Liver (tissue), 9 donors: ENCODE results near the gene KAZN. TPM values are rescaled to one million over a fixed set of nuclear protein-coding genes. Genes with fewer than 3 reads are reported as not detected.

Source experiments
- DNase-seq: peaks from one replicate; pipeline ENCODE4 v3.0.0-alpha.2; 2017; ENCODE audit warnings: low spot score
- H3K27ac ChIP-seq, 2 donors: one replicate each; pipeline ENCODE4 v1.7.0; 2013; ENCODE audit warnings: inconsistent platforms in 2 of 2, low read length in 2 of 2, control low read depth in 1 of 2, low read depth in 1 of 2, mild to moderate bottlenecking in 1 of 2
- H3K27me3 ChIP-seq, 4 donors: one replicate each; pipeline versions ENCODE4 v1.6.1 to v1.7.0; 2013; ENCODE audit warnings: low read length in 3 of 4, inconsistent platforms in 1 of 4, mild to moderate bottlenecking in 1 of 4, moderate library complexity in 1 of 4; ENCODE audit not compliant: control insufficient read depth in 4 of 4, insufficient read depth in 4 of 4
- H3K36me3 ChIP-seq, 4 donors: one replicate each; pipeline versions ENCODE4 v1.6.1 to v1.7.0; 2013; ENCODE audit warnings: low read length in 3 of 4, mild to moderate bottlenecking in 3 of 4, low read depth in 1 of 4, moderate library complexity in 1 of 4; ENCODE audit not compliant: control insufficient read depth in 4 of 4, insufficient read depth in 3 of 4
- H3K4me1 ChIP-seq, 4 donors: one replicate each; pipeline versions ENCODE4 v1.6.1 to v1.7.0; 2013; ENCODE audit warnings: low read length in 3 of 4, mild to moderate bottlenecking in 3 of 4, moderate library complexity in 1 of 4; ENCODE audit not compliant: control insufficient read depth in 4 of 4, insufficient read depth in 4 of 4
- H3K4me3 ChIP-seq, 3 donors: one replicate each; pipeline versions ENCODE4 v1.6.1 to v1.7.0; 2013; ENCODE audit warnings: low read length in 3 of 3, control low read depth in 1 of 3, low read depth in 1 of 3, mild to moderate bottlenecking in 1 of 3
- H3K9ac ChIP-seq, 2 donors: one replicate each; pipeline ENCODE4 v1.7.0; 2013; ENCODE audit warnings: low read length in 2 of 2, mild to moderate bottlenecking in 2 of 2, moderate library complexity in 2 of 2, control low read depth in 1 of 2, low read depth in 1 of 2
- H3K9me3 ChIP-seq, 4 donors: one replicate each; pipeline versions ENCODE4 v1.6.1 to v1.7.0; 2013; ENCODE audit warnings: low read length in 3 of 4; ENCODE audit not compliant: control insufficient read depth in 4 of 4
- FOXA1 ChIP-seq: IDR thresholded peaks from 2 replicates; pipeline ENCODE4 v1.6.1; 2016; ENCODE audit warnings: antibody characterized with exemption
- FOXA2 ChIP-seq: IDR thresholded peaks from 2 replicates; pipeline ENCODE4 v1.6.1; 2016; ENCODE audit warnings: antibody characterized with exemption
- GABPA ChIP-seq, 2 donors: IDR thresholded peaks in 1 of 2; conservative IDR thresholded peaks in 1 of 2; 2 replicates each; pipeline ENCODE4 v1.6.1; 2016; ENCODE audit warnings: antibody characterized with exemption in 2 of 2, mild to moderate bottlenecking in 1 of 2, moderate library complexity in 1 of 2
- HNF4A ChIP-seq, 2 donors: conservative IDR thresholded peaks; 2 replicates each; pipeline ENCODE4 v1.6.1; 2016; ENCODE audit warnings: antibody characterized with exemption in 2 of 2, mild to moderate bottlenecking in 2 of 2
- JUND ChIP-seq, 2 donors: IDR thresholded peaks; 2 replicates each; pipeline ENCODE4 v1.6.1; 2016; ENCODE audit warnings: antibody characterized with exemption in 2 of 2
- NR2F2 ChIP-seq: IDR thresholded peaks from 2 replicates; pipeline ENCODE4 v1.6.1; 2016; ENCODE audit warnings: antibody characterized with exemption
- RAD21 ChIP-seq, 2 donors: IDR thresholded peaks; 2 replicates each; pipeline ENCODE4 v1.6.1; 2016; ENCODE audit warnings: antibody characterized with exemption in 2 of 2, mild to moderate bottlenecking in 2 of 2
- RXRA ChIP-seq, 2 donors: IDR thresholded peaks; 2 replicates each; pipeline ENCODE4 v1.6.1; 2017 to 2018; ENCODE audit warnings: antibody characterized with exemption in 2 of 2, mild to moderate bottlenecking in 1 of 2
- SP1 ChIP-seq: IDR thresholded peaks from 2 replicates; pipeline ENCODE4 v1.6.1; 2018; ENCODE audit warnings: antibody characterized with exemption, mild to moderate bottlenecking
- YY1 ChIP-seq: IDR thresholded peaks from 2 replicates; pipeline ENCODE4 v1.6.1; 2016; ENCODE audit warnings: antibody characterized with exemption, mild to moderate bottlenecking
- WGBS: extraction: QIAGEN DNeasy Blood & Tissue Kit; methylation state at CpG from one replicate; pipeline ENCODE4 v1.1.7; 2013; 5-methylcytosine and 5-hydroxymethylcytosine counted together
- polyA plus RNA-seq, 2 donors: library from polyadenylated mRNA; stranded (reverse) in 1 of 2; unstranded in 1 of 2; fragments of 200-250 nt in 1 of 2; fragments of >200 nt in 1 of 2; fragmentation: Nextera tagmentation in 1 of 2; extraction: Ambion mirVana in 1 of 2; gene quantifications; one replicate each; pipeline versions ENCODE4 v1.2.1 to v1.2.3, GENCODE V29; 2013 to 2015
- total RNA-seq, 2 donors: library from RNA; depleted of rRNA; stranded (reverse); fragments of >200 nt; gene quantifications; one replicate each; pipeline ENCODE4 v1.2.3, GENCODE V29; 2014
- TF ChIP-seq, protein P1 (sequence below): fragments of 150-350 bp; IDR thresholded peaks from 2 replicates; pipeline ENCODE4 v1.5.1; 2017; ENCODE audit warnings: improper control_type of control experiment, low read depth, low read length; ENCODE audit not compliant: missing input control
- TF ChIP-seq, protein P2 (sequence below): IDR thresholded peaks from 2 replicates; pipeline ENCODE4 v1.6.1; 2016; ENCODE audit warnings: antibody characterized with exemption
- donor health status: healthy.
- donor health status: healthy.
- donor health status: healthy.
- donor health status: healthy.
- donor health status: healthy.

KAZN gene
- total and polyA plus RNA-seq, 4 donors = 1.9 to 6.9 (median 2.4) TPM

GRCh38 chr1:14626869-14627607 lies 28.6 kb downstream of the KAZN start:
- WGBS = 73% methylated on average over 11 of the region's 11 CpGs
- Histone ChIP-seq H3K36me3 (no peaks in the 10 kb centered on the region), H3K4me3 (no peak overlapping the region), H3K9me3 (no peaks in the 10 kb centered on the region), H3K4me1 (no peaks in the 10 kb centered on the region), H3K9ac (no peak overlapping the region), H3K27me3 (peaks cover 0 to 4% (median 0%) of the 10 kb centered on the region in 4 donors), H3K27ac (no peak overlapping the region)
- no peak for TF ChIP-seq RXRA (IDR thresholded peaks at IDR 0.05)
- TF ChIP-seq FOXA2 = no peak
- no peak for TF ChIP-seq NR2F2
- TF ChIP-seq SP1 = no peak
- TF ChIP-seq, protein P1, sequence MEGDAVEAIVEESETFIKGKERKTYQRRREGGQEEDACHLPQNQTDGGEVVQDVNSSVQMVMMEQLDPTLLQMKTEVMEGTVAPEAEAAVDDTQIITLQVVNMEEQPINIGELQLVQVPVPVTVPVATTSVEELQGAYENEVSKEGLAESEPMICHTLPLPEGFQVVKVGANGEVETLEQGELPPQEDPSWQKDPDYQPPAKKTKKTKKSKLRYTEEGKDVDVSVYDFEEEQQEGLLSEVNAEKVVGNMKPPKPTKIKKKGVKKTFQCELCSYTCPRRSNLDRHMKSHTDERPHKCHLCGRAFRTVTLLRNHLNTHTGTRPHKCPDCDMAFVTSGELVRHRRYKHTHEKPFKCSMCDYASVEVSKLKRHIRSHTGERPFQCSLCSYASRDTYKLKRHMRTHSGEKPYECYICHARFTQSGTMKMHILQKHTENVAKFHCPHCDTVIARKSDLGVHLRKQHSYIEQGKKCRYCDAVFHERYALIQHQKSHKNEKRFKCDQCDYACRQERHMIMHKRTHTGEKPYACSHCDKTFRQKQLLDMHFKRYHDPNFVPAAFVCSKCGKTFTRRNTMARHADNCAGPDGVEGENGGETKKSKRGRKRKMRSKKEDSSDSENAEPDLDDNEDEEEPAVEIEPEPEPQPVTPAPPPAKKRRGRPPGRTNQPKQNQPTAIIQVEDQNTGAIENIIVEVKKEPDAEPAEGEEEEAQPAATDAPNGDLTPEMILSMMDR = no peak
- TF ChIP-seq HNF4A (conservative IDR thresholded peaks at IDR 0.05) = no peak
- TF ChIP-seq, protein P2, sequence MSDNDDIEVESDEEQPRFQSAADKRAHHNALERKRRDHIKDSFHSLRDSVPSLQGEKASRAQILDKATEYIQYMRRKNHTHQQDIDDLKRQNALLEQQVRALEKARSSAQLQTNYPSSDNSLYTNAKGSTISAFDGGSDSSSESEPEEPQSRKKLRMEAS = no peak
- TF ChIP-seq RAD21 (IDR thresholded peaks at IDR 0.05) = no peak
- DNase-seq = no peak

GRCh38 chr1:14627608-14628489 lies 29.4 kb downstream of the KAZN start:
- Histone ChIP-seq H3K4me1 (no peaks in the 10 kb centered on the region), H3K9me3 (no peaks in the 10 kb centered on the region), H3K36me3 (no peaks in the 10 kb centered on the region), H3K27ac (no peak overlapping the region), H3K4me3 (no peak overlapping the region), H3K9ac (no peak overlapping the region), H3K27me3 (peaks cover 0 to 4% (median 0%) of the 10 kb centered on the region in 4 donors)
- WGBS = 77% methylated on average over 17 of the region's 17 CpGs
- TF ChIP-seq YY1 (no peak), HNF4A (conservative IDR thresholded peaks at IDR 0.05) (no peak), RXRA (IDR thresholded peaks at IDR 0.05) (no peak), JUND (IDR thresholded peaks at IDR 0.05) (no peak), GABPA (IDR thresholded peaks at IDR 0.05 in 1 of 2, conservative IDR thresholded peaks at IDR 0.05 in 1 of 2) (no peak), FOXA1 (no peak), NR2F2 (no peak), FOXA2 (no peak)
- TF ChIP-seq, protein P1 = no peak
- DNase-seq = no peak
